B cell (primary cell): ENCODE data around the gene CXADR. TPM values are rescaled to one million over a fixed set of nuclear protein-coding genes. Genes with fewer than 3 reads are reported as not detected.

Source experiments
- ATAC-seq: fragments of 200-7000 bp; cut with Tn5 transposase; one replicate; pipeline ENCODE4 v1.10.0; 2021; ENCODE audit warnings: low read depth, mild to moderate bottlenecking, moderate number of reproducible peaks, moderate library complexity
- CTCF ChIA-PET: fragments of 350-600 bp; sonication (Branson Sonifier 250); formaldehyde crosslinking; loops from one replicate; lab custom pipeline; 2021; ENCODE audit warnings: antibody characterized with exemption, inconsistent platforms; lab: Charles Lee
- POLR2A ChIA-PET: fragments of 350-600 bp; sonication (Branson Sonifier 250); formaldehyde crosslinking; loops from one replicate; lab custom pipeline; 2021; ENCODE audit warnings: antibody characterized with exemption; lab: Charles Lee
- DNase-seq: peaks from one replicate; pipeline ENCODE4 v3.0.0; 2013
- H2AFZ ChIP-seq: 2 replicates; pipeline ENCODE4 v1.6.1; 2012; ENCODE audit warnings: mild to moderate bottlenecking, low read depth, low read length; ENCODE audit not compliant: insufficient read depth, poor library complexity, severe bottlenecking
- H3K27ac ChIP-seq, 2 donors: 1 replicate in 1 of 2; 2 replicates in 1 of 2; pipeline ENCODE4 v1.5.1; 2012 to 2013; ENCODE audit warnings: low read length in 2 of 2, mild to moderate bottlenecking in 2 of 2, moderate library complexity in 1 of 2
- H3K27me3 ChIP-seq, 4 experiments: fragments of 200-600 bp in 1 of 4; sonication (generic) in 1 of 4; replicated peaks in 1 of 4; 1 replicate in 2 of 4; 2 replicates in 2 of 4; pipeline versions ENCODE4 v1.6.1 to v1.7.0; 2013 to 2016; ENCODE audit warnings: low read length in 3 of 4, mild to moderate bottlenecking in 2 of 4, mixed read lengths in 1 of 4, moderate library complexity in 1 of 4; ENCODE audit not compliant: insufficient read depth in 4 of 4, control insufficient read depth in 3 of 4; ENCODE audit errors: control extremely low read depth in 1 of 4
- H3K36me3 ChIP-seq, 2 experiments: replicated peaks in 1 of 2; 1 replicate in 1 of 2; 2 replicates in 1 of 2; pipeline versions ENCODE4 v1.6.1 to v1.7.1; 2013; ENCODE audit warnings: low read length in 1 of 2; ENCODE audit not compliant: insufficient read depth in 2 of 2, control insufficient read depth in 1 of 2; ENCODE audit errors: control extremely low read depth in 1 of 2, extremely low read depth in 1 of 2
- H3K4me1 ChIP-seq, 2 donors: fragments of 200-600 bp in 1 of 2; sonication (generic) in 1 of 2; 1 replicate in 1 of 2; 2 replicates in 1 of 2; pipeline versions ENCODE4 v1.5.1 to v1.6.1; 2013 to 2017; ENCODE audit warnings: low read length in 2 of 2; ENCODE audit not compliant: control insufficient read depth in 2 of 2, insufficient read depth in 2 of 2
- H3K4me2 ChIP-seq: replicated peaks from 2 replicates; pipeline ENCODE3; 2012; ENCODE audit warnings: mild to moderate bottlenecking, low read depth, low read length; ENCODE audit not compliant: poor library complexity, severe bottlenecking
- H3K4me3 ChIP-seq, 5 experiments: fragments of 200-600 bp in 1 of 5; sonication (generic) in 1 of 5; 1 replicate in 3 of 5; 2 replicates in 2 of 5; pipeline versions ENCODE4 v1.5.1 to v1.7.0; 2011 to 2016; ENCODE audit warnings: low read length in 4 of 5, mild to moderate bottlenecking in 4 of 5, low read depth in 2 of 5, control low read depth in 1 of 5, moderate library complexity in 1 of 5; ENCODE audit not compliant: insufficient read depth in 1 of 5; ENCODE audit errors: control extremely low read depth in 1 of 5, extremely low read depth in 1 of 5
- H3K79me2 ChIP-seq: fragments of 200-600 bp; sonication (generic); one replicate; pipeline ENCODE4 v1.6.0; 2016; ENCODE audit warnings: low read length; ENCODE audit not compliant: control insufficient read depth, insufficient read depth
- H3K9ac ChIP-seq: fragments of 200-600 bp; sonication (generic); 2 replicates; pipeline ENCODE4 v1.6.1; 2017; ENCODE audit warnings: mild to moderate bottlenecking, low read length, moderate library complexity
- H3K9me3 ChIP-seq, 3 donors: one replicate each; pipeline versions ENCODE4 v1.6.1 to v1.7.1; 2013; ENCODE audit warnings: low read length in 2 of 3; ENCODE audit not compliant: control insufficient read depth in 2 of 3, insufficient read depth in 1 of 3; ENCODE audit errors: control extremely low read depth in 1 of 3
- H4K20me1 ChIP-seq: 2 replicates; pipeline ENCODE4 v1.6.0; 2012; ENCODE audit warnings: mild to moderate bottlenecking, low read length; ENCODE audit not compliant: insufficient read depth, control insufficient read depth, poor library complexity, severe bottlenecking
- H3K27ac Mint-ChIP-seq: one replicate; pipeline ENCODE4 v1.8.0; 2021; ENCODE audit warnings: mixed read lengths
- H3K27me3 Mint-ChIP-seq: one replicate; pipeline ENCODE4 v1.8.0; 2021; ENCODE audit warnings: mixed read lengths
- H3K4me1 Mint-ChIP-seq: one replicate; pipeline ENCODE4 v1.8.0; 2021; ENCODE audit warnings: mixed read lengths
- H3K4me3 Mint-ChIP-seq: one replicate; pipeline ENCODE4 v1.8.0; 2021; ENCODE audit warnings: mixed read lengths
- H3K9me3 Mint-ChIP-seq: one replicate; pipeline ENCODE4 v1.8.0; 2022; ENCODE audit warnings: mixed read lengths; ENCODE audit not compliant: insufficient read depth
- CTCF ChIP-seq: fragments of 200-600 bp; IDR thresholded peaks from one replicate; pipeline ENCODE4 v1.8.0; 2022; ENCODE audit warnings: antibody characterized with exemption, mild to moderate bottlenecking
- EZH2 ChIP-seq: IDR thresholded peaks from 2 replicates; pipeline ENCODE4 v1.6.1; 2012; ENCODE audit warnings: borderline replicate concordance, low read depth, mild to moderate bottlenecking, moderate library complexity, low read length; ENCODE audit not compliant: insufficient read depth, poor library complexity, severe bottlenecking
- WGBS: methylation state at CpG from one replicate; pipeline ENCODE4 v1.1.5; 2013; ENCODE audit warnings: missing lambda C conversion rate; ENCODE audit not compliant: insufficient coverage; 5-methylcytosine and 5-hydroxymethylcytosine counted together
- intact Hi-C: fragments of 100-400 bp; cut with micrococcal nuclease; formaldehyde crosslinking; loops from one replicate; pipeline ENCODE4 v1.10.0; 2022
- polyA plus RNA-seq: library from polyadenylated mRNA; depleted of rRNA; stranded (reverse); fragments of >200 nt; gene quantifications from 2 replicates; pipeline ENCODE4 v1.2.3, GENCODE V29; 2012
- total RNA-seq, 2 donors: library from RNA; stranded (reverse); fragments of 120-200 nt in 1 of 2; gene quantifications; 1 replicate in 1 of 2; 2 replicates in 1 of 2; pipeline versions ENCODE4 v1.2.3 to v1.2.4, GENCODE V29; 2013 to 2022

Gene CXADR
- total and polyA plus RNA-seq, 2 donors (not counting 1 experiment from before 2014, with no cell fraction given): not detected

GRCh38 chr21:17607684-17608083 is 94.8 kb downstream of the CXADR start:
- Histone ChIP-seq H3K4me2 (no peak overlapping the region), H2AFZ (no peak overlapping the region), H3K4me1 (peaks cover 6 to 8% of the 10 kb centered on the region in 2 donors), H3K36me3 (peaks cover 12 to 15% of the 10 kb centered on the region in 2 experiments), H4K20me1 (no peaks in the 10 kb centered on the region), H3K4me3 (no peak overlapping the region), H3K27ac (no peak overlapping the region), H3K9me3 (peaks cover 0 to 2% (median 0%) of the 10 kb centered on the region in 3 donors), H3K27me3 (no peaks in the 10 kb centered on the region), H3K79me2 (peaks cover 21% of the 10 kb centered on the region), H3K9ac (no peak overlapping the region)
- Mint-ChIP-seq H3K4me3 (no peak overlapping the region), H3K4me1 (peaks cover 14% of the 10 kb centered on the region), H3K27ac (no peak overlapping the region), H3K9me3 (no peaks in the 10 kb centered on the region), H3K27me3 (no peaks in the 10 kb centered on the region)
- POLR2A ChIA-PET: no interaction called here
- 100% methylated on average over 1 of the region's 2 CpGs for WGBS
- CTCF ChIA-PET: no interaction called here
- DNase-seq (no peak), ATAC-seq (no peak)
- intact Hi-C loops: loop anchor here (1.0 kb wide), 1 partner anchor 19 kb away; no protein-coding TSS in a partner anchor
- no peak for TF ChIP-seq CTCF
- TF ChIP-seq EZH2: no peak

- no CpG with 5 or more reads among the region's 2 CpGs for WGBS
- intact Hi-C loops: loop anchor here (2.0 kb wide), 1 partner anchor 97 kb away; the partner anchor contains the start of gene CXADR
- no peak overlapping the region for H3K4me3 Mint-ChIP-seq
- DNase-seq (no peak), ATAC-seq (no peak)
- no peak overlapping the region for H3K27ac Mint-ChIP-seq
- POLR2A ChIA-PET: no interaction called here
- H3K4me1 ChIP-seq: peaks cover 8 to 10% of the 10 kb centered on the region in 2 donors
- peaks cover under 1 to 3% of the 10 kb centered on the region in 2 experiments for H3K36me3 ChIP-seq
- H3K27ac ChIP-seq: no peak overlapping the region
- H3K4me2 ChIP-seq: no peak overlapping the region
- no peaks in the 10 kb centered on the region for H3K27me3 Mint-ChIP-seq
- H3K4me3 ChIP-seq: no peak overlapping the region
- peaks cover 21% of the 10 kb centered on the region for H3K79me2 ChIP-seq
- no peaks in the 10 kb centered on the region for H3K27me3 ChIP-seq
- H3K9ac ChIP-seq: no peak overlapping the region
- no peak overlapping the region for H2AFZ ChIP-seq
- H3K9me3 Mint-ChIP-seq: no peaks in the 10 kb centered on the region
- peaks cover 0 to 2% (median 0%) of the 10 kb centered on the region in 3 donors for H3K9me3 ChIP-seq
- H3K4me1 Mint-ChIP-seq: peaks cover 18% of the 10 kb centered on the region
- no peaks in the 10 kb centered on the region for H4K20me1 ChIP-seq
- CTCF ChIA-PET: interaction anchor here (1.0 kb wide), 1 partner anchor 315 kb away, joined by 3 read pairs; no protein-coding TSS in a partner anchor
- TF ChIP-seq CTCF: no peak
- no peak for TF ChIP-seq EZH2
These were observed 96.8 kb downstream of the CXADR start for GRCh38 chr21:17609681-17610080.
